ENCODE data around the gene EFHC2.

DNA sequence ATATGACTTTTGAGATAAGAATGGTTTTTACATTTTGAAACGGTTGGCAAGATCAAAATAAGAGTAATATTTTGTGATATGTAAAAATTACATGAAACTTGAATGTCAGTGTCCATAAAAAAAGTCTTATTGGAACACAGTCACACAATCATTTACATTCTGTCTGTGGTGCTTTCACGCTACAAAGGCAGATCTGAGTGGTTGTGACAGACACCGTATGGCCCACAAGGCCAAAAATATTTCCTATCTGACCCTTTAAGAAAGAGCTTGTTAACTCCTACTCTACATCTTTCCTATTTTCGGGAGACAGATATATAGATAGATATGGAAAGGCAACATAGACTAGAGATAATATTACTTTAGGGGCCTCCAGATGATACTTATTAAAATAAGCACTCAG, 101.9 kb downstream of the EFHC2 start:
- TF ChIP-seq, protein P1, sequence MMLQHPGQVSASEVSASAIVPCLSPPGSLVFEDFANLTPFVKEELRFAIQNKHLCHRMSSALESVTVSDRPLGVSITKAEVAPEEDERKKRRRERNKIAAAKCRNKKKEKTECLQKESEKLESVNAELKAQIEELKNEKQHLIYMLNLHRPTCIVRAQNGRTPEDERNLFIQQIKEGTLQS (IDR thresholded peaks at IDR 0.05; ENCODE audit: insufficient read depth, low read depth, low read length) = no peak
- TF ChIP-seq POLR2A (IDR thresholded peaks at IDR 0.05; ENCODE audit: control extremely low read depth in 1 of 2, low read depth in 2 of 2, low read length in 2 of 2) = no peak
- no peak for TF ChIP-seq BACH1 (IDR thresholded peaks at IDR 0.05; ENCODE audit: low read length)
- TF ChIP-seq HDAC6 (IDR thresholded peaks at IDR 0.05; ENCODE audit: low read depth, low read length) = no peak
- TF ChIP-seq TEAD4 (IDR thresholded peaks at IDR 0.05; ENCODE audit: low read depth, low read length) = no peak
- TF ChIP-seq, protein P2, sequence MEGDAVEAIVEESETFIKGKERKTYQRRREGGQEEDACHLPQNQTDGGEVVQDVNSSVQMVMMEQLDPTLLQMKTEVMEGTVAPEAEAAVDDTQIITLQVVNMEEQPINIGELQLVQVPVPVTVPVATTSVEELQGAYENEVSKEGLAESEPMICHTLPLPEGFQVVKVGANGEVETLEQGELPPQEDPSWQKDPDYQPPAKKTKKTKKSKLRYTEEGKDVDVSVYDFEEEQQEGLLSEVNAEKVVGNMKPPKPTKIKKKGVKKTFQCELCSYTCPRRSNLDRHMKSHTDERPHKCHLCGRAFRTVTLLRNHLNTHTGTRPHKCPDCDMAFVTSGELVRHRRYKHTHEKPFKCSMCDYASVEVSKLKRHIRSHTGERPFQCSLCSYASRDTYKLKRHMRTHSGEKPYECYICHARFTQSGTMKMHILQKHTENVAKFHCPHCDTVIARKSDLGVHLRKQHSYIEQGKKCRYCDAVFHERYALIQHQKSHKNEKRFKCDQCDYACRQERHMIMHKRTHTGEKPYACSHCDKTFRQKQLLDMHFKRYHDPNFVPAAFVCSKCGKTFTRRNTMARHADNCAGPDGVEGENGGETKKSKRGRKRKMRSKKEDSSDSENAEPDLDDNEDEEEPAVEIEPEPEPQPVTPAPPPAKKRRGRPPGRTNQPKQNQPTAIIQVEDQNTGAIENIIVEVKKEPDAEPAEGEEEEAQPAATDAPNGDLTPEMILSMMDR (IDR thresholded peaks at IDR 0.05; ENCODE audit: control extremely low read depth in 1 of 3, insufficient read depth in 1 of 3, low read depth in 1 of 3, low read length in 3 of 3) = no peak
